Hepatocyte (in vitro differentiated cells): Measurements from ENCODE around the gene CACTIN. TPM values are rescaled to one million over a fixed set of nuclear protein-coding genes. Genes with fewer than 3 reads are reported as not detected.

Experiments
- DNase-seq: peaks from one replicate; pipeline ENCODE4 v3.0.0-alpha.2; 2016; ENCODE audit warnings: low spot score
- H2AFZ ChIP-seq: fragments of 200-600 bp; sonication (generic); 2 replicates; pipeline ENCODE4 v1.6.0; 2016; ENCODE audit warnings: antibody characterized with exemption, mild to moderate bottlenecking
- H3K27ac ChIP-seq: fragments of 200-600 bp; sonication (generic); 2 replicates; pipeline ENCODE4 v1.5.1; 2016; ENCODE audit warnings: mild to moderate bottlenecking
- H3K27me3 ChIP-seq: fragments of 200-600 bp; sonication (generic); 2 replicates; pipeline ENCODE4 v1.6.1; 2016
- H3K36me3 ChIP-seq: fragments of 200-600 bp; sonication (generic); replicated peaks from 2 replicates; pipeline ENCODE4 v1.5.1; 2016; ENCODE audit warnings: low read depth; ENCODE audit not compliant: insufficient read depth
- H3K4me1 ChIP-seq: fragments of 200-600 bp; sonication (generic); 2 replicates; pipeline ENCODE4 v1.5.1; 2016; ENCODE audit warnings: mild to moderate bottlenecking, moderate library complexity; ENCODE audit not compliant: insufficient read depth
- H3K4me2 ChIP-seq: fragments of 200-600 bp; sonication (generic); 2 replicates; pipeline ENCODE4 v1.6.0; 2016
- H3K4me3 ChIP-seq: fragments of 200-600 bp; sonication (generic); 2 replicates; pipeline ENCODE4 v1.5.1; 2016; ENCODE audit warnings: mild to moderate bottlenecking
- H3K79me2 ChIP-seq: fragments of 200-600 bp; sonication (generic); 2 replicates; pipeline ENCODE4 v1.6.0; 2017; ENCODE audit warnings: mild to moderate bottlenecking
- H3K9me2 ChIP-seq: fragments of 200-600 bp; sonication (generic); replicated peaks from 2 replicates; pipeline ENCODE4 v1.6.0; 2017; ENCODE audit warnings: mild to moderate bottlenecking; ENCODE audit not compliant: insufficient read depth
- H3K9me3 ChIP-seq: fragments of 200-600 bp; sonication (generic); 2 replicates; pipeline ENCODE4 v1.5.1; 2016; ENCODE audit warnings: low read depth, mild to moderate bottlenecking
- H4K20me1 ChIP-seq: fragments of 200-600 bp; sonication (generic); 2 replicates; pipeline ENCODE4 v1.6.0; 2016; ENCODE audit warnings: mild to moderate bottlenecking; ENCODE audit not compliant: insufficient read depth, poor library complexity, severe bottlenecking
- CTCF ChIP-seq: fragments of 200-600 bp; sonication (generic); IDR thresholded peaks from 2 replicates; pipeline ENCODE4 v1.5.1; 2016; ENCODE audit warnings: antibody characterized with exemption, mild to moderate bottlenecking; ENCODE audit not compliant: poor library complexity
- EZH2 ChIP-seq: fragments of 200-600 bp; sonication (generic); IDR thresholded peaks from 2 replicates; pipeline ENCODE4 v1.6.1; 2016; ENCODE audit warnings: antibody characterized with exemption, mild to moderate bottlenecking, borderline replicate concordance
- EZH2phosphoT487 ChIP-seq: fragments of 200-600 bp; sonication (generic); IDR thresholded peaks from one replicate; pipeline ENCODE4 v1.6.1; 2018; ENCODE audit warnings: antibody characterized with exemption, mild to moderate bottlenecking, low read depth, moderate library complexity; ENCODE audit not compliant: unreplicated experiment, severe bottlenecking
- WGBS: methylation state at CpG from one replicate; pipeline ENCODE4 v1.1.6; 2016; ENCODE audit warnings: low lambda C conversion rate; ENCODE audit errors: missing lambda C conversion rate; 5-methylcytosine and 5-hydroxymethylcytosine counted together
- polyA plus RNA-seq: library from polyadenylated mRNA; unstranded; fragments of >200 nt; fragmentation: Nextera tagmentation; extraction: Ambion mirVana; gene quantifications from 2 replicates; pipeline ENCODE4 v1.2.1, GENCODE V29; 2016
- total RNA-seq: library from RNA; depleted of rRNA; stranded (reverse); fragments of >200 nt; gene quantifications from 2 replicates; pipeline ENCODE4 v1.2.3, GENCODE V29; 2014

Gene CACTIN
- total and polyA plus RNA-seq, 2 experiments from 2014 or later, result 15.7 to 18.3 TPM

- no peaks in the 10 kb centered on the region for H3K27me3 ChIP-seq
- 96% methylated on average over 20 of the region's 20 CpGs for WGBS
- no peak for DNase-seq
- H3K79me2 ChIP-seq, result no peaks in the 10 kb centered on the region
- no peak overlapping the region for H3K4me3 ChIP-seq
- H4K20me1 ChIP-seq, result no peaks in the 10 kb centered on the region
- H2AFZ ChIP-seq, result no peak overlapping the region
- H3K36me3 ChIP-seq, result no peaks in the 10 kb centered on the region
- TF ChIP-seq EZH2phosphoT487 (no peak), EZH2 (no peak), CTCF (no peak)
- H3K27ac ChIP-seq, result no peak overlapping the region
- H3K9me2 ChIP-seq, result no peaks in the 10 kb centered on the region
- H3K4me2 ChIP-seq, result no peak overlapping the region
- H3K4me1 ChIP-seq, result no peaks in the 10 kb centered on the region
- H3K9me3 ChIP-seq, result no peaks in the 10 kb centered on the region
Measured at GRCh38 chr19:3636506-3636905, 9.9 kb upstream of the CACTIN start.

- Histone ChIP-seq H3K9me3 (no peaks in the 10 kb centered on the region), H4K20me1 (no peaks in the 10 kb centered on the region), H3K36me3 (no peaks in the 10 kb centered on the region), H3K4me1 (no peaks in the 10 kb centered on the region), H3K27me3 (no peaks in the 10 kb centered on the region), H3K79me2 (no peaks in the 10 kb centered on the region), H3K4me3 (no peak overlapping the region), H3K4me2 (no peak overlapping the region), H3K9me2 (no peaks in the 10 kb centered on the region), H3K27ac (no peak overlapping the region), H2AFZ (no peak overlapping the region)
- no peak for TF ChIP-seq EZH2phosphoT487
- no peak for TF ChIP-seq CTCF
- DNase-seq, result no peak
- 97% methylated on average over 19 of the region's 19 CpGs for WGBS
Measured at GRCh38 chr19:3634496-3635045, 8.0 kb upstream of the CACTIN start.

- H3K9me2 ChIP-seq, result no peaks in the 10 kb centered on the region
- H3K4me1 ChIP-seq, result no peaks in the 10 kb centered on the region
- no peak overlapping the region for H2AFZ ChIP-seq
- WGBS, result 98% methylated on average over 18 of the region's 22 CpGs
- no peak overlapping the region for H3K4me3 ChIP-seq
- TF ChIP-seq EZH2phosphoT487 (no peak), CTCF (no peak), EZH2 (no peak)
- no peak for DNase-seq
- H3K27ac ChIP-seq, result no peak overlapping the region
- H3K27me3 ChIP-seq, result no peaks in the 10 kb centered on the region
- H3K4me2 ChIP-seq, result no peak overlapping the region
- no peaks in the 10 kb centered on the region for H4K20me1 ChIP-seq
- no peaks in the 10 kb centered on the region for H3K36me3 ChIP-seq
- H3K9me3 ChIP-seq, result no peaks in the 10 kb centered on the region
- no peaks in the 10 kb centered on the region for H3K79me2 ChIP-seq
Measured at GRCh38 chr19:3633559-3633988, 7.0 kb upstream of the CACTIN start.
